K562 (cell line): ENCODE results near the gene SLC2A4. TPM values are rescaled to one million over a fixed set of nuclear protein-coding genes. Genes with fewer than 3 reads are reported as not detected.

Source experiments
- ATF7 ChIP-seq: fragments of 450-650 bp; IDR thresholded peaks from 2 replicates; pipeline ENCODE4 v1.7.1; 2014; ENCODE audit warnings: mild to moderate bottlenecking, moderate library complexity
- BCOR ChIP-seq: fragments of 450-650 bp; IDR thresholded peaks from 2 replicates; pipeline ENCODE4 v1.6.1; 2016
- BDP1 ChIP-seq: IDR thresholded peaks from 3 replicates; pipeline ENCODE4 v1.6.1; 2011; ENCODE audit not compliant: insufficient read length, insufficient read depth
- CTBP1 ChIP-seq: fragments of 450-650 bp; IDR thresholded peaks from 2 replicates; pipeline ENCODE4 v1.6.1; 2016; ENCODE audit warnings: borderline replicate concordance
- EP400 ChIP-seq: fragments of 450-650 bp; IDR thresholded peaks from 2 replicates; pipeline ENCODE4 v1.6.1; 2017; ENCODE audit warnings: antibody characterized with exemption, mild to moderate bottlenecking, moderate library complexity
- HNRNPL ChIP-seq: fragments of 200-400 bp; formaldehyde crosslinking; IDR thresholded peaks from 2 replicates; pipeline ENCODE4 v1.6.1; 2017; ENCODE audit warnings: low read depth, mild to moderate bottlenecking, low read length
- L3MBTL2 ChIP-seq: fragments of 450-650 bp; IDR thresholded peaks from 2 replicates; pipeline ENCODE4 v1.6.1; 2016; ENCODE audit warnings: mild to moderate bottlenecking, moderate library complexity
- NR3C1 ChIP-seq: sonication (generic); formaldehyde crosslinking; IDR thresholded peaks from 2 replicates; pipeline ENCODE4 v1.8.1; 2022; ENCODE audit warnings: missing genetic modification reagents
- NR4A1 ChIP-seq, 2 experiments: fragments of 250-450 bp in 1 of 2; fragments of 450-650 bp in 1 of 2; sonication (Bioruptor Pico) in 1 of 2; IDR thresholded peaks; 2 replicates each; pipeline versions ENCODE4 v1.4.0 to v1.6.1; 2016 to 2020; ENCODE audit warnings: mild to moderate bottlenecking in 2 of 2, missing compliant biosample characterization in 1 of 2, missing genetic modification characterization in 1 of 2, moderate library complexity in 1 of 2
- POLR2G ChIP-seq: fragments of 200-400 bp; formaldehyde crosslinking; IDR thresholded peaks from 2 replicates; pipeline ENCODE4 v1.6.1; 2017; ENCODE audit warnings: low read depth, mild to moderate bottlenecking, antibody characterized with exemption, low read length, moderate library complexity
- RAD21 ChIP-seq, 2 experiments: fragments of 250-450 bp in 1 of 2; fragments of 450-650 bp in 1 of 2; sonication (Bioruptor Pico) in 1 of 2; formaldehyde crosslinking in 1 of 2; IDR thresholded peaks in 1 of 2; conservative IDR thresholded peaks in 1 of 2; 2 replicates each; pipeline versions ENCODE4 v1.4.0 to v1.8.0; 2020 to 2022; ENCODE audit warnings: mild to moderate bottlenecking in 2 of 2, moderate library complexity in 1 of 2
- SIN3A ChIP-seq, 2 experiments: fragments of 150-350 bp in 1 of 2; IDR thresholded peaks; 2 replicates each; pipeline ENCODE4 v1.6.1; 2011 to 2016; ENCODE audit warnings: borderline replicate concordance in 2 of 2, low read depth in 2 of 2, low read length in 2 of 2, mild to moderate bottlenecking in 2 of 2, moderate library complexity in 2 of 2; ENCODE audit not compliant: control insufficient read depth in 1 of 2
- SMC3 ChIP-seq: conservative IDR thresholded peaks from 2 replicates; pipeline ENCODE4 v1.6.1; 2011; ENCODE audit warnings: low read depth, low read length, improper control_type of control experiment; ENCODE audit not compliant: insufficient read depth
- TOE1 ChIP-seq, 2 experiments: fragments of 450-650 bp in 1 of 2; sonication (generic) in 1 of 2; formaldehyde crosslinking in 1 of 2; IDR thresholded peaks; 2 replicates each; pipeline versions ENCODE4 v1.7.1 to v1.8.0; 2016 to 2022; ENCODE audit warnings: borderline replicate concordance in 2 of 2, mild to moderate bottlenecking in 2 of 2, antibody characterized with exemption in 1 of 2, inconsistent platforms in 1 of 2, low read depth in 1 of 2, missing genetic modification reagents in 1 of 2, moderate library complexity in 1 of 2
- polyA plus RNA-seq, 8 experiments: library from polyadenylated mRNA; depleted of rRNA in 4 of 8; stranded (reverse) in 5 of 8; unstranded in 3 of 8; fragments of >200 nt; fragmentation: Nextera tagmentation in 2 of 8; fragmentation: Illumina TruSeq in 1 of 8; extraction: Ambion mirVana in 2 of 8; extraction: Trizol in 1 of 8; gene quantifications; 2 replicates each; pipeline versions ENCODE4 v1.2.1 to v1.2.3, GENCODE V29; 2011 to 2014; ENCODE audit warnings: inconsistent platforms in 1 of 8, missing spikeins in 1 of 8
- total RNA-seq, 7 experiments: library from RNA; depleted of rRNA in 6 of 7; stranded (reverse); fragments of >200 nt in 6 of 7; fragmentation: Illumina TruSeq in 2 of 7; extraction: Trizol in 2 of 7; gene quantifications; 2 replicates each; pipeline versions ENCODE4 v1.2.1 to v1.2.3, GENCODE V29; 2011 to 2021; ENCODE audit warnings: low replicate concordance in 1 of 7
- TF ChIP-seq, protein P1 (sequence below): sonication (generic); formaldehyde crosslinking; IDR thresholded peaks from 2 replicates; pipeline ENCODE4 v1.5.0; 2020; ENCODE audit warnings: missing genetic modification reagents
- TF ChIP-seq, protein P2 (sequence below): sonication (generic); formaldehyde crosslinking; IDR thresholded peaks from 2 replicates; pipeline ENCODE4 v1.9.0; 2022; ENCODE audit warnings: mild to moderate bottlenecking, missing genetic modification reagents
- TF ChIP-seq, protein P3 (sequence below): sonication (generic); formaldehyde crosslinking; IDR thresholded peaks from 2 replicates; pipeline ENCODE4 v1.8.0; 2022; ENCODE audit warnings: missing genetic modification reagents, mild to moderate bottlenecking, moderate library complexity, borderline replicate concordance
- TF ChIP-seq, protein P4 (sequence below): fragments of 450-650 bp; IDR thresholded peaks from 2 replicates; pipeline ENCODE4 v1.6.1; 2018; ENCODE audit not compliant: partially characterized antibody

Gene SLC2A4
- total and polyA plus RNA-seq, 9 of the 15 experiments (the other 6 are each of a cell fraction or from before 2014, with no cell fraction given), result 0.74 to 3.5 (median 1.6) TPM

DNA sequence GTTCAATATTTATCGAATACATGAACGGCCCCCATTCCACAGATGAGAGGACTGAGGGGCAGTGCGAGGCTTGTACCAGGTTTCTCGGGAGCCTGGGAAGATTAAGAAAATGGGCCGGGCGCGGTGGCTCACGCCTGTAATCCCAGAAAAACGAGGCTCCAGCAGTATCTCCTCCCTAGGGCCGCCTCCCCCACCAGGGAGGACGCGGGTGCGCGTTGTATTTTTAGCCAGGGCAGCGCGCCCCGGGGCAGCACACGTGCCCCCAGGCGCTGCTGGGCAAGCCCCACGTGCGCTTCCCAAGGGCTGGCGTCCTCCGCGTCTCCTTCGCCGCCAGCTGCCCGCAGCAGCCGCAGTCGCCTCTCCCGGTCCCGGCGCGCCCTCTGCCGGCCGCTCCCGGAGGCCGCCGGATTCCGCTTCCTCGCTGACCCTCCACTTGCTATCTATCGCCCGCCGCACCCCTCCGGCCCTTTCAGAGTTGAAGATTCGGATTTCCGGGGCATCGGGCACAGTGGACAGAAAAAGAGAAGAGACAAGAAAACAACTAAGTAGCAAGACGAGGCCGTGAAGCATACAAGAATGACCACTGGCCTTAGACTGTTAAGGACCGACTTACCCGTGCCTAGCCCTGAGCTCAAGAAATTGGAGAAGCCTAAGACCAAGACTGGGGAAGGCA, 14.8 kb downstream of the SLC2A4 start (continued):
- TF ChIP-seq, protein P1, sequence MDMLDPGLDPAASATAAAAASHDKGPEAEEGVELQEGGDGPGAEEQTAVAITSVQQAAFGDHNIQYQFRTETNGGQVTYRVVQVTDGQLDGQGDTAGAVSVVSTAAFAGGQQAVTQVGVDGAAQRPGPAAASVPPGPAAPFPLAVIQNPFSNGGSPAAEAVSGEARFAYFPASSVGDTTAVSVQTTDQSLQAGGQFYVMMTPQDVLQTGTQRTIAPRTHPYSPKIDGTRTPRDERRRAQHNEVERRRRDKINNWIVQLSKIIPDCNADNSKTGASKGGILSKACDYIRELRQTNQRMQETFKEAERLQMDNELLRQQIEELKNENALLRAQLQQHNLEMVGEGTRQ, result peak; percentile 36; the same call in 1 of the 2 replicates
- TF ChIP-seq BCOR, result no peak
- TF ChIP-seq, protein P2, sequence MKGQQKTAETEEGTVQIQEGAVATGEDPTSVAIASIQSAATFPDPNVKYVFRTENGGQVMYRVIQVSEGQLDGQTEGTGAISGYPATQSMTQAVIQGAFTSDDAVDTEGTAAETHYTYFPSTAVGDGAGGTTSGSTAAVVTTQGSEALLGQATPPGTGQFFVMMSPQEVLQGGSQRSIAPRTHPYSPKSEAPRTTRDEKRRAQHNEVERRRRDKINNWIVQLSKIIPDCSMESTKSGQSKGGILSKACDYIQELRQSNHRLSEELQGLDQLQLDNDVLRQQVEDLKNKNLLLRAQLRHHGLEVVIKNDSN, result peak; percentile 61; the same call in 1 of the 2 replicates
- peak; percentile 93 for TF ChIP-seq HNRNPL
- no peak for TF ChIP-seq TOE1 (IDR thresholded peaks at IDR 0.05; ENCODE audit: borderline replicate concordance)
- TF ChIP-seq TOE1 (CRISPR knock-in tag; IDR thresholded peaks at IDR 0.05; ENCODE audit: borderline replicate concordance, low read depth), result no peak
- peak; percentile 51; the same call in 1 of the 2 replicates for TF ChIP-seq POLR2G
- peak; percentile 58; the same call in 1 of the 2 replicates for TF ChIP-seq EP400
- peak; percentile 83 for TF ChIP-seq SMC3
- peak; percentile 91 for TF ChIP-seq L3MBTL2
- TF ChIP-seq, protein P3, sequence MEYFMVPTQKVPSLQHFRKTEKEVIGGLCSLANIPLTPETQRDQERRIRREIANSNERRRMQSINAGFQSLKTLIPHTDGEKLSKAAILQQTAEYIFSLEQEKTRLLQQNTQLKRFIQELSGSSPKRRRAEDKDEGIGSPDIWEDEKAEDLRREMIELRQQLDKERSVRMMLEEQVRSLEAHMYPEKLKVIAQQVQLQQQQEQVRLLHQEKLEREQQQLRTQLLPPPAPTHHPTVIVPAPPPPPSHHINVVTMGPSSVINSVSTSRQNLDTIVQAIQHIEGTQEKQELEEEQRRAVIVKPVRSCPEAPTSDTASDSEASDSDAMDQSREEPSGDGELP (CRISPR knock-in tag), result peak; percentile 92
- TF ChIP-seq, protein P4, sequence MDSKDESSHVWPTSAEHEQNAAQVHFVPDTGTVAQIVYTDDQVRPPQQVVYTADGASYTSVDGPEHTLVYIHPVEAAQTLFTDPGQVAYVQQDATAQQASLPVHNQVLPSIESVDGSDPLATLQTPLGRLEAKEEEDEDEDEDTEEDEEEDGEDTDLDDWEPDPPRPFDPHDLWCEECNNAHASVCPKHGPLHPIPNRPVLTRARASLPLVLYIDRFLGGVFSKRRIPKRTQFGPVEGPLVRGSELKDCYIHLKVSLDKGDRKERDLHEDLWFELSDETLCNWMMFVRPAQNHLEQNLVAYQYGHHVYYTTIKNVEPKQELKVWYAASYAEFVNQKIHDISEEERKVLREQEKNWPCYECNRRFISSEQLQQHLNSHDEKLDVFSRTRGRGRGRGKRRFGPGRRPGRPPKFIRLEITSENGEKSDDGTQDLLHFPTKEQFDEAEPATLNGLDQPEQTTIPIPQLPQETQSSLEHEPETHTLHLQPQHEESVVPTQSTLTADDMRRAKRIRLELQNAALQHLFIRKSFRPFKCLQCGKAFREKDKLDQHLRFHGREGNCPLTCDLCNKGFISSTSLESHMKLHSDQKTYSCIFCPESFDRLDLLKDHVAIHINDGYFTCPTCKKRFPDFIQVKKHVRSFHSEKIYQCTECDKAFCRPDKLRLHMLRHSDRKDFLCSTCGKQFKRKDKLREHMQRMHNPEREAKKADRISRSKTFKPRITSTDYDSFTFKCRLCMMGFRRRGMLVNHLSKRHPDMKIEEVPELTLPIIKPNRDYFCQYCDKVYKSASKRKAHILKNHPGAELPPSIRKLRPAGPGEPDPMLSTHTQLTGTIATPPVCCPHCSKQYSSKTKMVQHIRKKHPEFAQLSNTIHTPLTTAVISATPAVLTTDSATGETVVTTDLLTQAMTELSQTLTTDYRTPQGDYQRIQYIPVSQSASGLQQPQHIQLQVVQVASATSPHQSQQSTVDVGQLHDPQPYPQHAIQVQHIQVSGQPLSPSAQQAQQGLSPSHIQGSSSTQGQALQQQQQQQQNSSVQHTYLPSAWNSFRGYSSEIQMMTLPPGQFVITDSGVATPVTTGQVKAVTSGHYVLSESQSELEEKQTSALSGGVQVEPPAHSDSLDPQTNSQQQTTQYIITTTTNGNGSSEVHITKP, result peak; percentile 93
- TF ChIP-seq NR3C1 (CRISPR knock-in tag), result no peak
- no peak for TF ChIP-seq NR4A1 (CRISPR knock-in tag; IDR thresholded peaks at IDR 0.05)
- 0 out of 2 replicates have a peak, but pooled peaks have one; percentile 55 for TF ChIP-seq NR4A1 (tag; IDR thresholded peaks at IDR 0.05)
- TF ChIP-seq ATF7, result peak; percentile 17; the same call in 1 of the 2 replicates
- TF ChIP-seq SIN3A (IDR thresholded peaks at IDR 0.05; ENCODE audit: borderline replicate concordance in 2 of 2, control insufficient read depth in 1 of 2, low read depth in 2 of 2, low read length in 2 of 2), result peak in 1 of 2 experiments; percentile 50; a peak in 1 of 4 replicates
- peak; percentile 40; the same call in 1 of the 2 replicates for TF ChIP-seq CTBP1
- TF ChIP-seq BDP1, result no peak
- TF ChIP-seq RAD21 (CRISPR knock-in tag; conservative IDR thresholded peaks at IDR 0.05 in 1 of 2, IDR thresholded peaks at IDR 0.05 in 1 of 2), result peak; percentile 88 to 93
